Right lobe of liver (tissue), 4 donors: Measurements from ENCODE around the gene TMEM247.
"Not testable (repeated sequence)": the region's sequence is repeated elsewhere in the genome, so short reads cannot be mapped to it uniquely, and the experiment has no call there.

Source experiments
- CTCF ChIP-seq, 4 donors: fragments of 200-600 bp in 3 of 4; fragments of 450-650 bp in 1 of 4; IDR thresholded peaks; one replicate each; pipeline versions ENCODE4 v1.5.1 to v1.8.0; 2016 to 2022; ENCODE audit warnings: antibody characterized with exemption in 4 of 4, mild to moderate bottlenecking in 2 of 4
- POLR2A ChIP-seq: fragments of 450-650 bp; IDR thresholded peaks from one replicate; pipeline ENCODE4 v1.6.1; 2017; ENCODE audit warnings: antibody characterized with exemption, mild to moderate bottlenecking
- donor health status: DM: no; HTN: no; CAD: no.
- donor health status: DM: no; HTN: no; CAD: no.
- donor health status: DM: no; HTN: yes; CAD: no.

GRCh38 chr2:46472165-46472564, 7.2 kb upstream of the TMEM247 start:
- TF ChIP-seq POLR2A; CTCF (IDR thresholded peaks at IDR 0.05): not testable (repeated sequence)
